Coronary artery (tissue), 2 donors: ENCODE measurements around the gene ST8SIA4.

Experiments used
- DNase-seq: peaks from one replicate; pipeline ENCODE4 v3.0.0-alpha.2; 2017; ENCODE audit warnings: low spot score
- H3K27ac ChIP-seq, 2 donors: fragments of 200-600 bp; sonication (generic); one replicate each; pipeline ENCODE4 v1.5.1; 2016 to 2019
- H3K4me3 ChIP-seq: fragments of 200-600 bp; sonication (generic); 2 replicates; pipeline ENCODE4 v1.5.1; 2016; ENCODE audit warnings: mild to moderate bottlenecking, moderate library complexity
- CTCF ChIP-seq: fragments of 200-600 bp; sonication (generic); IDR thresholded peaks from one replicate; pipeline ENCODE4 v1.5.1; 2019; ENCODE audit warnings: antibody characterized with exemption

Gene ST8SIA4

GRCh38 chr5:100842080-100842479 is 61.0 kb downstream of the ST8SIA4 start:
- H3K27ac ChIP-seq = no peak overlapping the region
- H3K4me3 ChIP-seq = no peak overlapping the region
- no peak for DNase-seq
- no peak for TF ChIP-seq CTCF

- DNase-seq = no peak
- no peak for TF ChIP-seq CTCF
- no peak overlapping the region for H3K27ac ChIP-seq
- H3K4me3 ChIP-seq = no peak overlapping the region
These were observed 61.6 kb downstream of the ST8SIA4 start for GRCh38 chr5:100841358-100842076.

- DNase-seq = no peak
- TF ChIP-seq CTCF = no peak
- Histone ChIP-seq H3K27ac (no peak overlapping the region), H3K4me3 (no peak overlapping the region)
These were observed 62.3 kb downstream of the ST8SIA4 start for GRCh38 chr5:100840789-100841188.

GRCh38 chr5:100840370-100840769 is 62.7 kb downstream of the ST8SIA4 start:
- no peak overlapping the region for H3K4me3 ChIP-seq
- no peak for DNase-seq
- no peak for TF ChIP-seq CTCF
- no peak overlapping the region for H3K27ac ChIP-seq

- TF ChIP-seq CTCF = no peak
- DNase-seq = no peak
- Histone ChIP-seq H3K4me3 (no peak overlapping the region), H3K27ac (no peak overlapping the region)
These were observed 65.0 kb downstream of the ST8SIA4 start for GRCh38 chr5:100838048-100838473.

- Histone ChIP-seq H3K27ac (no peak overlapping the region), H3K4me3 (no peak overlapping the region)
- TF ChIP-seq CTCF = no peak
- no peak for DNase-seq
These were observed 68.6 kb downstream of the ST8SIA4 start for GRCh38 chr5:100834519-100834918.
